Measurements from ENCODE around the gene TBL1XR1. TPM values are rescaled to one million over a fixed set of nuclear protein-coding genes. Genes with fewer than 3 reads are reported as not detected.

TBL1XR1 gene
- total and polyA plus RNA-seq, 2 of the 4 experiments (the other 2 are of a cell fraction), result 25.2 to 170 TPM

- WGBS, 2 experiments (ENCODE audit: extremely low coverage in 2 of 2, insufficient read length in 1 of 2), result no CpG with 5 or more reads among the region's 3 CpGs
- Histone ChIP-seq H2BK5ac (ENCODE audit: low read depth, low read length, poor library complexity, severe bottlenecking) (no peak overlapping the region), H3K14ac (replicated peaks; ENCODE audit: low read depth, low read length) (peak overlapping the region; percentile 37; the same call in 1 of the 2 replicates), H3K56ac (ENCODE audit: extremely low read depth, insufficient read depth, low read length) (no peak overlapping the region), H3K27ac (ENCODE audit: insufficient read depth, low read length) (no peak overlapping the region), H4K20me1 (ENCODE audit: insufficient read depth, low read length) (peaks cover 84% of the 10 kb centered on the region), H3K4me1 (ENCODE audit: control insufficient read depth, insufficient read depth, low read length) (peaks cover 8% of the 10 kb centered on the region; the same call in 1 of the 2 replicates), H3K9me1 (ENCODE audit: insufficient read depth, low read length) (peaks cover 12% of the 10 kb centered on the region; the same call in 1 of the 2 replicates), H3K23ac (ENCODE audit: low read depth, low read length) (no peak overlapping the region), H3K4me2 (ENCODE audit: low read depth, low read length) (no peak overlapping the region), H3K9ac (ENCODE audit: low read depth, low read length) (no peak overlapping the region), H2BK20ac (ENCODE audit: low read depth, low read length) (no peak overlapping the region), H2AK9ac (replicated peaks; ENCODE audit: low read depth, low read length, poor library complexity) (no peak overlapping the region), H3K27me3 (ENCODE audit: control insufficient read depth, insufficient read depth, low read length) (no peaks in the 10 kb centered on the region), H3K79me1 (ENCODE audit: low read depth in 1 of 2, low read length in 2 of 2) (peaks cover 25 to 65% of the 10 kb centered on the region in 2 experiments), H3K9me3 (ENCODE audit: control insufficient read depth, insufficient read depth, low read length) (no peaks in the 10 kb centered on the region), H2AK5ac (ENCODE audit: low read depth, low read length) (no peak overlapping the region), H3K36me3 (ENCODE audit: control insufficient read depth, insufficient read depth, low read length) (no peaks in the 10 kb centered on the region), H3K4ac (ENCODE audit: low read depth, low read length) (no peak overlapping the region), H2BK15ac (ENCODE audit: low read depth, low read length) (no peak overlapping the region), H2AFZ (replicated peaks; ENCODE audit: low read length, poor library complexity) (no peak overlapping the region), H3K4me3 (ENCODE audit: insufficient read depth, low read depth, low read length) (no peak overlapping the region), H4K91ac (ENCODE audit: insufficient read depth, low read depth, low read length) (no peak overlapping the region), H2BK120ac (ENCODE audit: low read depth, low read length) (no peak overlapping the region), H4K8ac (ENCODE audit: low read depth in 2 of 2, low read length in 2 of 2) (no peak overlapping the region), H4K5ac (ENCODE audit: low read depth, low read length) (no peak overlapping the region), H3K18ac (ENCODE audit: low read depth, low read length) (no peak overlapping the region)
- no peak for DNase-seq
- dilution Hi-C loops (cut with HindIII; ENCODE audit: low sequenced_read_pairs, unreplicated experiment) (no loop called here), in situ Hi-C loops (cut with MboI; ENCODE audit: low sequenced_read_pairs) (no loop called here), intact Hi-C loops (cut with micrococcal nuclease) (no loop called here)
- ATAC-seq (ENCODE audit: low read depth), result no peak
- POLR2A ChIA-PET (ENCODE audit: unreplicated experiment), result no interaction called here
- BruUV-seq (replicated peaks), result no TSS peak
- CTCF ChIA-PET, result no interaction called here
- TF ChIP-seq MAZ (IDR thresholded peaks at IDR 0.05; ENCODE audit: borderline replicate concordance, low read depth, low read length) (no peak), RFX5 (IDR thresholded peaks at IDR 0.05; ENCODE audit: low read depth, low read length) (no peak), SMC3 (IDR thresholded peaks at IDR 0.05; ENCODE audit: low read depth, low read length) (no peak), MXI1 (IDR thresholded peaks at IDR 0.05; ENCODE audit: borderline replicate concordance, low read depth, low read length) (no peak), NFE2L2 (IDR thresholded peaks at IDR 0.05; ENCODE audit: low read depth, low read length) (no peak), USF2 (IDR thresholded peaks at IDR 0.05; ENCODE audit: low read depth, low read length) (no peak), MAFK (IDR thresholded peaks at IDR 0.05; ENCODE audit: low read depth, low read length) (no peak), RCOR1 (IDR thresholded peaks at IDR 0.05; ENCODE audit: insufficient replicate concordance, low read length) (no peak), BHLHE40 (IDR thresholded peaks at IDR 0.05; ENCODE audit: low read depth, low read length) (no peak), FOS (IDR thresholded peaks at IDR 0.05; ENCODE audit: low read depth, low read length) (no peak), POLR2A (IDR thresholded peaks at IDR 0.05; ENCODE audit: low read depth, low read length) (no peak), RAD21 (IDR thresholded peaks at IDR 0.05; ENCODE audit: low read length) (no peak), CHD1 (IDR thresholded peaks at IDR 0.05; ENCODE audit: low read depth, low read length) (no peak), ELK1 (IDR thresholded peaks at IDR 0.05; ENCODE audit: borderline replicate concordance, low read depth, low read length) (no peak), CEBPB (IDR thresholded peaks at IDR 0.05; ENCODE audit: low read depth, low read length) (no peak)
- TF ChIP-seq, protein P1, sequence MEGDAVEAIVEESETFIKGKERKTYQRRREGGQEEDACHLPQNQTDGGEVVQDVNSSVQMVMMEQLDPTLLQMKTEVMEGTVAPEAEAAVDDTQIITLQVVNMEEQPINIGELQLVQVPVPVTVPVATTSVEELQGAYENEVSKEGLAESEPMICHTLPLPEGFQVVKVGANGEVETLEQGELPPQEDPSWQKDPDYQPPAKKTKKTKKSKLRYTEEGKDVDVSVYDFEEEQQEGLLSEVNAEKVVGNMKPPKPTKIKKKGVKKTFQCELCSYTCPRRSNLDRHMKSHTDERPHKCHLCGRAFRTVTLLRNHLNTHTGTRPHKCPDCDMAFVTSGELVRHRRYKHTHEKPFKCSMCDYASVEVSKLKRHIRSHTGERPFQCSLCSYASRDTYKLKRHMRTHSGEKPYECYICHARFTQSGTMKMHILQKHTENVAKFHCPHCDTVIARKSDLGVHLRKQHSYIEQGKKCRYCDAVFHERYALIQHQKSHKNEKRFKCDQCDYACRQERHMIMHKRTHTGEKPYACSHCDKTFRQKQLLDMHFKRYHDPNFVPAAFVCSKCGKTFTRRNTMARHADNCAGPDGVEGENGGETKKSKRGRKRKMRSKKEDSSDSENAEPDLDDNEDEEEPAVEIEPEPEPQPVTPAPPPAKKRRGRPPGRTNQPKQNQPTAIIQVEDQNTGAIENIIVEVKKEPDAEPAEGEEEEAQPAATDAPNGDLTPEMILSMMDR (conservative IDR thresholded peaks at IDR 0.05; ENCODE audit: low read depth, low read length), result no peak
Measured at GRCh38 chr3:177110895-177111294, 86.4 kb downstream of the TBL1XR1 start.

Data from IMR-90 (cell line).